Kidney (tissue), 14 donors: ENCODE data around the gene HIRA. TPM values are rescaled to one million over a fixed set of nuclear protein-coding genes. Genes with fewer than 3 reads are reported as not detected.

Experiments
- DNase-seq, 5 donors: peaks; one replicate each; pipeline ENCODE4 v3.0.0-alpha.2; 2013 to 2020
- FAIRE-seq: peaks from 2 replicates; lab custom pipeline; 2012; peaks lifted over from hg19 to GRCh38; lab: Jason Lieb, UNC
- H3K27ac ChIP-seq, 2 donors: one replicate each; pipeline ENCODE4 v1.7.0; 2013; ENCODE audit warnings: low read depth in 2 of 2, low read length in 2 of 2, inconsistent platforms in 1 of 2
- H3K27me3 ChIP-seq: one replicate; pipeline ENCODE4 v1.7.1; 2013; ENCODE audit warnings: low read length, inconsistent platforms; ENCODE audit not compliant: control insufficient read depth, insufficient read depth
- H3K36me3 ChIP-seq, 3 donors: one replicate each; pipeline versions ENCODE4 v1.7.0 to v1.7.1; 2013; ENCODE audit warnings: low read length in 3 of 3, control low read depth in 1 of 3, inconsistent platforms in 1 of 3; ENCODE audit not compliant: insufficient read depth in 3 of 3, control insufficient read depth in 2 of 3
- H3K4me1 ChIP-seq, 3 donors: one replicate each; pipeline versions ENCODE4 v1.7.0 to v1.7.1; 2013; ENCODE audit warnings: low read length in 3 of 3, inconsistent platforms in 1 of 3, low read depth in 1 of 3; ENCODE audit not compliant: control insufficient read depth in 2 of 3, insufficient read depth in 2 of 3
- H3K4me3 ChIP-seq, 3 donors: one replicate each; pipeline versions ENCODE4 v1.7.0 to v1.8.1; 2013; ENCODE audit warnings: low read length in 3 of 3, control low read depth in 1 of 3, inconsistent platforms in 1 of 3
- H3K9ac ChIP-seq, 3 donors: one replicate each; pipeline versions ENCODE4 v1.7.0 to v1.7.1; 2013; ENCODE audit warnings: low read length in 3 of 3, control low read depth in 1 of 3, inconsistent platforms in 1 of 3
- H3K9me3 ChIP-seq, 3 donors: one replicate each; pipeline versions ENCODE4 v1.7.0 to v1.7.1; 2013; ENCODE audit warnings: low read length in 3 of 3, control low read depth in 1 of 3, inconsistent platforms in 1 of 3; ENCODE audit not compliant: control insufficient read depth in 2 of 3, insufficient read depth in 1 of 3
- intact Hi-C: fragments of 100-400 bp; cut with DNase I; formaldehyde crosslinking; loops from one replicate; pipeline ENCODE4 v1.11.1; 2022
- polyA plus RNA-seq: library from polyadenylated mRNA; stranded (reverse); fragments of 350-450 nt; fragmentation: Illumina TruSeq; extraction: RNeasy Lipid Tissue Mini Kit (QIAGEN cat#74804); gene quantifications from one replicate; pipeline ENCODE4 v1.2.3, GENCODE V29; 2014; ENCODE audit warnings: low read depth, low replicate concordance; ENCODE audit not compliant: insufficient read depth
- total RNA-seq: library from RNA; stranded (reverse); fragmentation: NEBNext Ultra II Directional; extraction: Animal tissue kit (Norgen Biotek cat#: 25700); gene quantifications from one replicate; pipeline ENCODE4 v1.2.1, GENCODE V29; 2021
- TF ChIP-seq, protein P1 (sequence below): IDR thresholded peaks from 3 replicates; pipeline ENCODE4 v1.5.1; 2012; ENCODE audit warnings: mild to moderate bottlenecking, moderate library complexity, borderline replicate concordance; ENCODE audit not compliant: insufficient read depth; ENCODE audit errors: extremely low read depth
- donor health status: control.
- donor health status: control.
- donor health status: control.
- donor health status: control.
- donor health status: control.
- donor health status: DM: yes; HTN: yes; CAD: no.
- donor health status: Normal renal cell carcinoma (clear cell type).

The HIRA gene
- total and polyA plus RNA-seq, 2 donors from 2014 or later = 18.5 to 26.8 TPM

DNA sequence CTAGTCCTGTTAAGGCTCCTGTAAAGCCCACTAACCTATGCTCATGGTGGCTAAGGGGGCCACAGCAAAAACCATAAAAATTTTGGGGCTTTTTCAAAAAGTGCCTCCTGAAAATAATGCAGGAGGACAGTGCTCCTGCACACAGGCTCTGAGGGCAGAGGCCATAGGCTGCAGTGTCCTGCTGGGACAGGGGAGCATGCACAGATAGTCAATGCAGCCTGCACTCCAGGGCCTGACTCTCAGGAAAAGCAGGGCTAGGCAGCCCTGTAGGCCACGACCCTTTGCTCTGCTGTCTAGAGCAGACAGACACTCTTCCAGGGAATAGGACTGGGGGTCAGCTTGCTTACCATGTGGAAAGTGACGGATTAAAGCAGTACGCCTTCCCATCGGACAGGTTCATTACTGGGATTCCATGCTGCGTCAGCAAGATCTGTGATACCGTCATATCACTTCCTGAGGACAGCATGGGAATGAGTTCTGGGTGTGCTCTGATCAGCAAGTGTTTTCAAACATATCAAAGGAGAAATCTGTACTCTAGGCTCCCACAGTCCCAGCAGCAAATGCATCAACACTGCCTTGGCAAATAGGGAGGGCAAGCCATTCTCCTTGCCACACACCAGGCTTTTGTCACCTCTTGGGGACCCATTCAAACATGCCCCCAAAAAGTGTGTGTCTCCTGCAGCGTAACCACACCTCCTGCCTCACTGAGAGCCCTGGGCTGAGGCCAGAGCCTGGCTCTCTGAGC is 75.9 kb downstream of the HIRA start:
- intact Hi-C loops = no loop called here
- Histone ChIP-seq H3K27ac (no peak overlapping the region), H3K9ac (no peak overlapping the region), H3K9me3 (no peaks in the 10 kb centered on the region), H3K27me3 (no peaks in the 10 kb centered on the region), H3K36me3 (peaks cover 9 to 65% (median 65%) of the 10 kb centered on the region in 3 donors), H3K4me3 (no peak overlapping the region), H3K4me1 (no peaks in the 10 kb centered on the region)
- DNase-seq (no peak), FAIRE-seq (no peak)
- TF ChIP-seq, protein P1, sequence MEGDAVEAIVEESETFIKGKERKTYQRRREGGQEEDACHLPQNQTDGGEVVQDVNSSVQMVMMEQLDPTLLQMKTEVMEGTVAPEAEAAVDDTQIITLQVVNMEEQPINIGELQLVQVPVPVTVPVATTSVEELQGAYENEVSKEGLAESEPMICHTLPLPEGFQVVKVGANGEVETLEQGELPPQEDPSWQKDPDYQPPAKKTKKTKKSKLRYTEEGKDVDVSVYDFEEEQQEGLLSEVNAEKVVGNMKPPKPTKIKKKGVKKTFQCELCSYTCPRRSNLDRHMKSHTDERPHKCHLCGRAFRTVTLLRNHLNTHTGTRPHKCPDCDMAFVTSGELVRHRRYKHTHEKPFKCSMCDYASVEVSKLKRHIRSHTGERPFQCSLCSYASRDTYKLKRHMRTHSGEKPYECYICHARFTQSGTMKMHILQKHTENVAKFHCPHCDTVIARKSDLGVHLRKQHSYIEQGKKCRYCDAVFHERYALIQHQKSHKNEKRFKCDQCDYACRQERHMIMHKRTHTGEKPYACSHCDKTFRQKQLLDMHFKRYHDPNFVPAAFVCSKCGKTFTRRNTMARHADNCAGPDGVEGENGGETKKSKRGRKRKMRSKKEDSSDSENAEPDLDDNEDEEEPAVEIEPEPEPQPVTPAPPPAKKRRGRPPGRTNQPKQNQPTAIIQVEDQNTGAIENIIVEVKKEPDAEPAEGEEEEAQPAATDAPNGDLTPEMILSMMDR = no peak

DNA sequence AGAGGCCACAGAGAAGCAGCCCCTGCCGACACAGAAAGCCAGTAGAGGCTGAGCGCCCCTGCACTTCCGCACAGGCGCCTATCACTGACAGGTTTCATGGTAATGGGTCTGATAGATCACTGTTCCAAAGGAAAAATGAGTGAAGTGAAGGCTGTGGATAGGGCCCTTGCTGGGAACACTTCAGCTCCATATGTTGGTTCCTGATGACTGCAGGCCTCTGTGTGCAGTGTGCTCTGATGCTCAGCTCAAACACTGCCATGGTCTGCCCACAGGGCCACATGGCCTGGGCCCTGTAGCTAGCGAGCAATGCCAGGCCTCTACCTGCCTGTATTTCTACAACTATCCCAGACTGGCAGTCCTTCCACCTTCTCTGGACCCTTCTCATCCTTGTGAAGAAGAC is 77.3 kb downstream of the HIRA start:
- Histone ChIP-seq H3K4me3 (no peak overlapping the region), H3K27ac (no peak overlapping the region), H3K27me3 (no peaks in the 10 kb centered on the region), H3K9ac (no peak overlapping the region), H3K9me3 (no peaks in the 10 kb centered on the region), H3K36me3 (peaks cover 8 to 66% (median 62%) of the 10 kb centered on the region in 3 donors), H3K4me1 (no peaks in the 10 kb centered on the region)
- DNase-seq = no peak
- intact Hi-C loops = no loop called here
- TF ChIP-seq, protein P1 = no peak
- no peak for FAIRE-seq

DNA sequence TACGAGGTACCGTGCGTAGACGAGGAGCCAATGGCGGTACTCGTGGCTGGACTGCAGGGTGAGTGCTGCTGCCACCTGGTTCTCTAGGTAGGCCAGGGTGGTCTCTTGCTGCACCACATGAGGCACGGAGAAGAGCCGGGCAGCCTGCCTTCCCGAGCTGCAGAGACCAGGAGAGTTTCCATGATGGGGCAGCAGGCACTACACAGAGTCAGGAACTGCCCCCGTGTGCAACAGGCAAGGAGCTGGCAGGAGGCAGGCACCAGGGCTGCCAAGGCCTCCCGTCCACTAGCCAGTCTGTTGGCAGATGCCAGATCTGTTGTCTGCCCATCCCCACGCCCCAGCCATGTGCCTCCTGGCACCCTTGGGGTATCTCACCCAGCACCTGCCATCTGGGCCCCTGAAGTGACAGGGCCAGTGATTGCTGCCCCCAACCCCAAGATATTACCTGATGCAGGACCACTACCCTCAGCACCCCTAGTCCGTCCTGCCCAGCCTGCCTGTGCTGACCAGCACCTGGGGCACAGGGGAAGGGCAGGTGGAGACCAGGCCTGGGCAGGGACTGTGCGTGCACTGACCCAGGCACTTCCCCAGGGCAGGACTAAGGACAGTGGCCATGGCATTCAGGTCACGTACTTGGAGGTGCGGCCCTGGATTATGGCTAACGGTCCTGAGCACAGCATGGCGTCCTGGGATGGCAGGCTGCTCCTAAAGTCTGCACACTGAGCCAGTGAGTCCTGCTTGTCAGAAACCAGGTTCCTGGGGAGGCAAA is 78.0 kb downstream of the HIRA start:
- intact Hi-C loops = no loop called here
- Histone ChIP-seq H3K4me3 (no peak overlapping the region), H3K9ac (no peak overlapping the region), H3K36me3 (peaks cover 4 to 60% (median 57%) of the 10 kb centered on the region in 3 donors), H3K27me3 (no peaks in the 10 kb centered on the region), H3K27ac (no peak overlapping the region), H3K9me3 (no peaks in the 10 kb centered on the region), H3K4me1 (no peaks in the 10 kb centered on the region)
- TF ChIP-seq, protein P1 = no peak
- no peak for FAIRE-seq
- no peak for DNase-seq
